CD14-positive monocyte (primary cell): ENCODE data around the gene NUP42. TPM values are rescaled to one million over a fixed set of nuclear protein-coding genes. Genes with fewer than 3 reads are reported as not detected.
"Not testable (repeated sequence)": the region's sequence is repeated elsewhere in the genome, so short reads cannot be mapped to it uniquely, and the experiment has no call there.

ENCODE experiments used
- DNase-seq, 3 donors: peaks; one replicate each; pipeline ENCODE4 v3.0.0-alpha.2; 2011 to 2022
- H2AFZ ChIP-seq: 2 replicates; pipeline ENCODE4 v1.6.0; 2012; ENCODE audit warnings: mild to moderate bottlenecking, low read depth, low read length, inconsistent platforms; ENCODE audit not compliant: insufficient read depth, poor library complexity, severe bottlenecking
- H3K27ac ChIP-seq, 2 donors: 1 replicate in 1 of 2; 2 replicates in 1 of 2; pipeline ENCODE4 v1.5.1; 2012 to 2013; ENCODE audit warnings: low read length in 2 of 2, control low read depth in 1 of 2, inconsistent platforms in 1 of 2, low read depth in 1 of 2, mild to moderate bottlenecking in 1 of 2
- H3K27me3 ChIP-seq, 2 donors: one replicate each; pipeline versions ENCODE4 v1.6.0 to v1.6.1; 2011 to 2013; ENCODE audit warnings: low read length in 2 of 2; ENCODE audit not compliant: control insufficient read depth in 2 of 2, insufficient read depth in 2 of 2
- H3K36me3 ChIP-seq, 2 donors: replicated peaks in 1 of 2; 1 replicate in 1 of 2; 2 replicates in 1 of 2; pipeline versions ENCODE4 v1.5.1 to v1.6.1; 2012 to 2013; ENCODE audit warnings: low read length in 2 of 2, control low read depth in 1 of 2, inconsistent platforms in 1 of 2, mild to moderate bottlenecking in 1 of 2; ENCODE audit not compliant: insufficient read depth in 2 of 2, control insufficient read depth in 1 of 2
- H3K4me1 ChIP-seq, 2 donors: 1 replicate in 1 of 2; 2 replicates in 1 of 2; pipeline versions ENCODE4 v1.5.1 to v1.6.1; 2012 to 2013; ENCODE audit warnings: low read length in 2 of 2, control low read depth in 1 of 2, inconsistent platforms in 1 of 2, mild to moderate bottlenecking in 1 of 2, moderate library complexity in 1 of 2; ENCODE audit not compliant: insufficient read depth in 2 of 2, control insufficient read depth in 1 of 2
- H3K4me2 ChIP-seq: replicated peaks from 2 replicates; pipeline ENCODE3; 2012; ENCODE audit warnings: low read length, moderate library complexity, mild to moderate bottlenecking; ENCODE audit not compliant: poor library complexity, severe bottlenecking; ENCODE audit errors: extremely low read depth
- H3K4me3 ChIP-seq, 3 experiments: fragments of 200-600 bp in 1 of 3; sonication (generic) in 1 of 3; replicated peaks in 1 of 3; 1 replicate in 2 of 3; 2 replicates in 1 of 3; pipeline ENCODE4 v1.5.1; 2011 to 2013; ENCODE audit warnings: low read length in 3 of 3, mild to moderate bottlenecking in 3 of 3, control low read depth in 2 of 3, low read depth in 2 of 3, inconsistent platforms in 1 of 3, moderate library complexity in 1 of 3
- H3K79me2 ChIP-seq: 2 replicates; pipeline ENCODE4 v1.6.0; 2012; ENCODE audit warnings: mild to moderate bottlenecking, control low read depth, inconsistent platforms, low read length, moderate library complexity; ENCODE audit not compliant: insufficient read depth
- H3K9ac ChIP-seq: 2 replicates; pipeline ENCODE4 v1.6.0; 2017; ENCODE audit warnings: low read length, mild to moderate bottlenecking; ENCODE audit not compliant: insufficient read depth, poor library complexity, severe bottlenecking
- H3K9me3 ChIP-seq, 2 donors: replicated peaks in 1 of 2; 1 replicate in 1 of 2; 2 replicates in 1 of 2; pipeline versions ENCODE4 v1.5.1 to v1.6.1; 2012 to 2013; ENCODE audit warnings: low read length in 2 of 2, control low read depth in 1 of 2; ENCODE audit not compliant: control insufficient read depth in 1 of 2, insufficient read depth in 1 of 2
- H4K20me1 ChIP-seq: 2 replicates; pipeline ENCODE4 v1.6.0; 2012; ENCODE audit warnings: mild to moderate bottlenecking, low read length, control low read depth, moderate library complexity; ENCODE audit not compliant: insufficient read depth
- H3K27ac Mint-ChIP-seq, 7 donors: one replicate each; pipeline ENCODE4 v1.8.0; 2020; ENCODE audit warnings: mild to moderate bottlenecking in 7 of 7, mixed read lengths in 7 of 7, moderate library complexity in 6 of 7, inconsistent platforms in 2 of 7
- H3K27me3 Mint-ChIP-seq, 3 donors: one replicate each; pipeline ENCODE4 v1.8.0; 2021 to 2022; ENCODE audit warnings: low read depth in 3 of 3, mild to moderate bottlenecking in 3 of 3, mixed read lengths in 3 of 3, moderate library complexity in 3 of 3, inconsistent platforms in 1 of 3
- H3K36me3 Mint-ChIP-seq, 2 donors: one replicate each; pipeline ENCODE4 v1.8.0; 2020; ENCODE audit warnings: mixed read lengths in 2 of 2, inconsistent platforms in 1 of 2, mild to moderate bottlenecking in 1 of 2
- H3K4me1 Mint-ChIP-seq: one replicate; pipeline ENCODE4 v1.8.0; 2020; ENCODE audit warnings: mild to moderate bottlenecking, mixed read lengths
- H3K4me3 Mint-ChIP-seq, 2 donors: one replicate each; pipeline ENCODE4 v1.8.0; 2020; ENCODE audit warnings: mild to moderate bottlenecking in 2 of 2, mixed read lengths in 2 of 2, moderate library complexity in 1 of 2
- H3K9me3 Mint-ChIP-seq, 7 donors: one replicate each; pipeline ENCODE4 v1.8.0; 2020 to 2022; ENCODE audit warnings: mixed read lengths in 7 of 7, mild to moderate bottlenecking in 6 of 7, moderate library complexity in 6 of 7, inconsistent platforms in 2 of 7
- WGBS: methylation state at CpG from one replicate; pipeline ENCODE4 v1.1.5; 2013; ENCODE audit warnings: missing lambda C conversion rate; ENCODE audit not compliant: insufficient coverage; 5-methylcytosine and 5-hydroxymethylcytosine counted together
- intact Hi-C, 2 donors: fragments of 100-400 bp; cut with micrococcal nuclease; formaldehyde crosslinking; loops; one replicate each; pipeline versions ENCODE4 v1.15.0 to v1.15.1; 2023
- polyA plus RNA-seq, 3 donors: library from polyadenylated mRNA; depleted of rRNA in 1 of 3; unstranded in 2 of 3; stranded (reverse) in 1 of 3; fragments of 300-500 nt in 2 of 3; fragments of >200 nt in 1 of 3; fragmentation: Illumina TruSeq in 2 of 3; gene quantifications; 1 replicate in 2 of 3; 2 replicates in 1 of 3; pipeline ENCODE4 v1.2.3, GENCODE V29; 2012 to 2021
- TF ChIP-seq, protein P1 (sequence below): fragments of 200-600 bp; IDR thresholded peaks from one replicate; pipeline ENCODE4 v1.8.0; 2022; ENCODE audit warnings: antibody characterized with exemption, mild to moderate bottlenecking

NUP42 gene
- polyA plus RNA-seq, 3 donors: 26.3 to 54.6 (median 28.5) TPM

DNA sequence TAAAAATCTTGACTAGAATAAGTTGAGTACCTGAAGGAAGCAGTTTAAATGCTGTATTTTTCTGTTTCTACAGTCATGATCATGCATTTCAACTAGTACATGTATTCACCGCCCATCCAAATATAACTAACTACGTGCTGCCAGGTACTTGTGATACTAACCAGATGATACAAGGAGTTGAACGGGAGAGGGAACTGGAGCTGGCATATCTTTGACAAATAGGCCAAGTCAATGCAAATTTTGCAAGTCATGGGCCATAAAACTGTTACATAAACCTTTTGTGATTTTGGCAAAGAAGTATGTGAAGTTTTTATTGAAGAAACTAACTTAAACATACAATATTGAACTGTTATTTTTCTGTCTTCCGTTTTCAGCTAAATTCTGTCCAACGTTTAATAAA is 14.5 kb downstream of the NUP42 start:
- Mint-ChIP-seq H3K36me3 (peaks cover 55 to 81% of the 10 kb centered on the region in 2 donors), H3K9me3 (peaks cover 0 to 4% (median 1%) of the 10 kb centered on the region in 7 donors), H3K27me3 (no peaks in the 10 kb centered on the region), H3K27ac (peak overlapping the region in 2 of 7 donors; percentile 19 to 44), H3K4me3 (no peak overlapping the region), H3K4me1 (no peaks in the 10 kb centered on the region)
- H2AFZ ChIP-seq: no peak overlapping the region
- no peaks in the 10 kb centered on the region for H3K27me3 ChIP-seq
- no peaks in the 10 kb centered on the region for H3K9me3 ChIP-seq
- peaks cover 69 to 79% of the 10 kb centered on the region in 2 donors for H3K36me3 ChIP-seq
- H3K9ac ChIP-seq: no peak overlapping the region
- TF ChIP-seq, protein P1, sequence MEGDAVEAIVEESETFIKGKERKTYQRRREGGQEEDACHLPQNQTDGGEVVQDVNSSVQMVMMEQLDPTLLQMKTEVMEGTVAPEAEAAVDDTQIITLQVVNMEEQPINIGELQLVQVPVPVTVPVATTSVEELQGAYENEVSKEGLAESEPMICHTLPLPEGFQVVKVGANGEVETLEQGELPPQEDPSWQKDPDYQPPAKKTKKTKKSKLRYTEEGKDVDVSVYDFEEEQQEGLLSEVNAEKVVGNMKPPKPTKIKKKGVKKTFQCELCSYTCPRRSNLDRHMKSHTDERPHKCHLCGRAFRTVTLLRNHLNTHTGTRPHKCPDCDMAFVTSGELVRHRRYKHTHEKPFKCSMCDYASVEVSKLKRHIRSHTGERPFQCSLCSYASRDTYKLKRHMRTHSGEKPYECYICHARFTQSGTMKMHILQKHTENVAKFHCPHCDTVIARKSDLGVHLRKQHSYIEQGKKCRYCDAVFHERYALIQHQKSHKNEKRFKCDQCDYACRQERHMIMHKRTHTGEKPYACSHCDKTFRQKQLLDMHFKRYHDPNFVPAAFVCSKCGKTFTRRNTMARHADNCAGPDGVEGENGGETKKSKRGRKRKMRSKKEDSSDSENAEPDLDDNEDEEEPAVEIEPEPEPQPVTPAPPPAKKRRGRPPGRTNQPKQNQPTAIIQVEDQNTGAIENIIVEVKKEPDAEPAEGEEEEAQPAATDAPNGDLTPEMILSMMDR: no peak
- intact Hi-C loops: no loop called here
- H3K4me3 ChIP-seq: no peak overlapping the region
- no peak overlapping the region for H3K27ac ChIP-seq
- WGBS: no CpG with 5 or more reads among the region's 5 CpGs
- peaks cover 4% of the 10 kb centered on the region for H3K79me2 ChIP-seq
- H3K4me1 ChIP-seq: no peaks in the 10 kb centered on the region
- peaks cover under 1% of the 10 kb centered on the region for H4K20me1 ChIP-seq
- no peak for DNase-seq
- no peak overlapping the region for H3K4me2 ChIP-seq

DNA sequence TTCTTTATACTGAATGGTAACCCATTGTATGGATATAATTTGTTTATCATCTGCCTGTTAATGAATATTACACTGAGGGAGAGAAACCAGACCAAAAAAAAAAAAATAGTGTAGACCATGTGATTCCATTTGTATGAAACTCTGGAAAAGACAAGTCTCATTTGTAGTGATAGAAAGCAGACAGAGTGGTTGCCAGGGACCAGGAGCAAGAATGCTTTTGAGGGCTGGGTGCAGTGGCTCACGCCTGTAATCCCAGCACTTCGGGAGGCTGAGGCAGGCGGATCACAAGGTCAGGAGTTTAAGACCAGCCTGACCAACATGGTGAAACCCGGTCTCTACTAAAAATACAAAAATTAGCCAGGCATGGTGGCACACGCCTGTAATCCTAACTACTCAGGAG is 15.9 kb downstream of the NUP42 start:
- H3K36me3 ChIP-seq: peaks cover 59 to 76% of the 10 kb centered on the region in 2 donors
- H3K9ac ChIP-seq, H3K9me3 Mint-ChIP-seq, H3K27ac ChIP-seq, H3K27me3 ChIP-seq, H3K4me1 ChIP-seq, H4K20me1 ChIP-seq, H3K9me3 ChIP-seq, H3K4me1 Mint-ChIP-seq, DNase-seq, H3K4me3 ChIP-seq, H2AFZ ChIP-seq, H3K79me2 ChIP-seq, H3K4me3 Mint-ChIP-seq, H3K4me2 ChIP-seq, H3K27me3 Mint-ChIP-seq, intact Hi-C loops: not testable (repeated sequence)
- 100% methylated on average over 4 of the region's 5 CpGs for WGBS
- Mint-ChIP-seq H3K36me3 (peaks cover 55 to 79% of the 10 kb centered on the region in 2 donors), H3K27ac (peak overlapping the region in 1 of 7 donors; percentile 61)
